Skeletal muscle cell (primary cell): ENCODE measurements around the gene MFAP2.

ENCODE experiments used
- DNase-seq: peaks from one replicate; pipeline ENCODE4 v3.0.0-alpha.2; 2010; ENCODE audit warnings: low read depth
- H3K4me3 ChIP-seq: 2 replicates; pipeline ENCODE4 v1.5.1; 2011; ENCODE audit warnings: low read depth, mild to moderate bottlenecking, control low read depth, low read length, moderate library complexity

Gene MFAP2

GRCh38 chr1:16983649-16984048 is 3.2 kb upstream of the MFAP2 start:
- DNase-seq: no peak
- no peak overlapping the region for H3K4me3 ChIP-seq

GRCh38 chr1:16982902-16983301 is 2.5 kb upstream of the MFAP2 start:
- no peak for DNase-seq
- H3K4me3 ChIP-seq: no peak overlapping the region

- peak; percentile 79 for DNase-seq
- no peak overlapping the region for H3K4me3 ChIP-seq
Observed at GRCh38 chr1:16981269-16981849, 939 bp upstream of the MFAP2 start.

GRCh38 chr1:16979475-16980327 is 719 bp downstream of the MFAP2 start:
- peak overlapping the region; percentile 64 for H3K4me3 ChIP-seq
- DNase-seq: no peak

- peak overlapping the region; percentile 64 for H3K4me3 ChIP-seq
- DNase-seq: peak; percentile 73
Observed at GRCh38 chr1:16978567-16979474, 1.6 kb downstream of the MFAP2 start.

GRCh38 chr1:16978139-16978538 is 2.3 kb downstream of the MFAP2 start:
- no peak overlapping the region for H3K4me3 ChIP-seq
- no peak for DNase-seq

GRCh38 chr1:16977377-16977776 is 3.0 kb downstream of the MFAP2 start:
- no peak for DNase-seq
- no peak overlapping the region for H3K4me3 ChIP-seq

GRCh38 chr1:16976966-16977365 is 3.5 kb downstream of the MFAP2 start:
- H3K4me3 ChIP-seq: no peak overlapping the region
- DNase-seq: no peak

- DNase-seq: no peak
- H3K4me3 ChIP-seq: no peak overlapping the region
Observed at GRCh38 chr1:16975838-16976237, 4.6 kb downstream of the MFAP2 start.

- no peak overlapping the region for H3K4me3 ChIP-seq
- no peak for DNase-seq
Observed at GRCh38 chr1:16975211-16975610, 5.2 kb downstream of the MFAP2 start.

GRCh38 chr1:16973215-16973614 is 7.2 kb downstream of the MFAP2 start:
- DNase-seq: no peak
- no peak overlapping the region for H3K4me3 ChIP-seq

GRCh38 chr1:16972189-16972895 is 8.1 kb downstream of the MFAP2 start:
- no peak for DNase-seq
- H3K4me3 ChIP-seq: no peak overlapping the region

- DNase-seq: no peak
- H3K4me3 ChIP-seq: no peak overlapping the region
Observed at GRCh38 chr1:16971341-16972188, 8.9 kb downstream of the MFAP2 start.

GRCh38 chr1:16970132-16970910 is 10.1 kb downstream of the MFAP2 start:
- H3K4me3 ChIP-seq: no peak overlapping the region
- DNase-seq: no peak

- DNase-seq: no peak
- no peak overlapping the region for H3K4me3 ChIP-seq
Observed at GRCh38 chr1:16969651-16970050, 10.8 kb downstream of the MFAP2 start.

GRCh38 chr1:16969057-16969611 is 11.3 kb downstream of the MFAP2 start:
- DNase-seq: no peak
- no peak overlapping the region for H3K4me3 ChIP-seq

GRCh38 chr1:16968372-16968771 is 12.0 kb downstream of the MFAP2 start:
- no peak for DNase-seq
- H3K4me3 ChIP-seq: no peak overlapping the region

- H3K4me3 ChIP-seq: no peak overlapping the region
- DNase-seq: no peak
Observed at GRCh38 chr1:16967962-16968361, 12.5 kb downstream of the MFAP2 start.
